HG03280 (cell line): Measurements from ENCODE around the gene TRIM64.
"Not testable (repeated sequence)": the region's sequence is repeated elsewhere in the genome, so short reads cannot be mapped to it uniquely, and the experiment has no call there.

Source experiments
- ATAC-seq: cut with Tn5 transposase; IDR thresholded peaks from one replicate; pipeline ENCODE4 v1.9.1; 2021; ENCODE audit warnings: mild to moderate bottlenecking, moderate library complexity; ENCODE audit not compliant: unreplicated experiment

The TRIM64 gene

GRCh38 chr11:89965737-89966136 lies at the start of gene TRIM64:
TSS of gene TRIM64 (plus strand) at chr11:89966037. CDS start at chr11:89968504, 2,467 bp downstream.
- ATAC-seq: not testable (repeated sequence)

DNA sequence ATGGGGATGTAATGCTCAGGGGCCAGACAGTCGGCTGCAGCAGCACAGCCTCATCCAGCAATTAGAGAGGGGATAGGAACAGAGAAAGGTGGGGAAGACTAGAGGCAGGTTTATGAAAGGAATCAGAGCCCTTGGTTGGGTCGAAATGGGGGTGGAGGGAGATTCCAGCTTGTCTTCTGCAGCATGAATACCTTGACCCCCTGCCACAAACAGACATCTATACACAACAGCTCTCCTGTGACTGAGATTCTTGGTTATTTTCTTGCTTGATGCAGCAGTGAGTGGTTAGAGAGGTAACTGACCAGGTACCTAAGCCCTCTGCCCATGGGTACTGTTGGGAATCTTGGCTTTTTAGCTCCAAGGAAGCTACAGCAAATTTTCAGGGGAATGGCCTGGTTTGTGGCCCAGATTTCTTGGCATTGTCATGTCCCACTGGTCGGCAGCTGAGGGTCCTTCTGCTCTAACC lies 43.6 kb upstream of the TRIM64 start, which contains the start of gene TRIM49D1:
Gene TRIM49D1 (minus strand): TSS at position 51 of the 466 bp plus-strand sequence. CDS start 4,535 bp downstream, outside the sequence.
- ATAC-seq: no peak

GRCh38 chr11:89923764-89924163 lies 42.1 kb upstream of the TRIM64 start, which contains the start of gene TRIM49D2:
TSS of gene TRIM49D2 (plus strand) at chr11:89924064. CDS start at chr11:89926762, 2,698 bp downstream.
- not testable (repeated sequence) for ATAC-seq

- not testable (repeated sequence) for ATAC-seq
Observed at GRCh38 chr11:89960833-89961232, 5.0 kb upstream of the TRIM64 start.
